Colonic mucosa (tissue), 4 donors: ENCODE results near the gene GTSE1. TPM values are rescaled to one million over a fixed set of nuclear protein-coding genes. Genes with fewer than 3 reads are reported as not detected.

Source experiments
- DNase-seq: peaks from one replicate; pipeline ENCODE4 v3.0.0-alpha.2; 2020
- H3K27ac ChIP-seq: fragments of 200-600 bp; one replicate; pipeline ENCODE4 v1.8.0; 2021
- H3K27me3 ChIP-seq: fragments of 200-600 bp; one replicate; pipeline ENCODE4 v1.8.0; 2021
- H3K36me3 ChIP-seq: fragments of 200-600 bp; one replicate; pipeline ENCODE4 v1.8.0; 2021
- H3K4me1 ChIP-seq: fragments of 200-600 bp; one replicate; pipeline ENCODE4 v1.8.0; 2021; ENCODE audit warnings: mild to moderate bottlenecking
- H3K4me3 ChIP-seq: fragments of 200-600 bp; one replicate; pipeline ENCODE4 v1.8.0; 2021
- H3K9ac ChIP-seq, 2 donors: one replicate each; pipeline ENCODE4 v1.7.0; 2013; ENCODE audit warnings: control low read depth in 2 of 2, low read depth in 2 of 2, low read length in 2 of 2
- H3K9me3 ChIP-seq: fragments of 200-600 bp; one replicate; pipeline ENCODE4 v1.8.0; 2021
- CTCF ChIP-seq: fragments of 200-600 bp; IDR thresholded peaks from one replicate; pipeline ENCODE4 v1.8.0; 2022; ENCODE audit warnings: antibody characterized with exemption, mild to moderate bottlenecking
- intact Hi-C: fragments of 100-400 bp; cut with DNase I; formaldehyde crosslinking; loops from one replicate; pipeline ENCODE4 v1.14.1; 2022
- total RNA-seq, 2 donors: library from RNA; stranded (reverse); fragmentation: NEBNext Ultra II Directional in 1 of 2; extraction: Animal tissue kit (Norgen Biotek cat#: 25700) in 1 of 2; gene quantifications; one replicate each; pipeline ENCODE4 v1.2.1, GENCODE V29; 2021
- donor health status: healthy.
- donor health status: DM: no; HTN: no; CAD: no.
- donor health status: DM: no; HTN: no; CAD: no.

The GTSE1 gene
- total RNA-seq, 2 donors from 2014 or later = 7.8 to 38.8 TPM

GRCh38 chr22:46315976-46316375 lies 19.3 kb downstream of the GTSE1 start:
- no peaks in the 10 kb centered on the region for H3K27me3 ChIP-seq
- intact Hi-C loops = loop anchor here (2.0 to 5.0 kb wide), 2 partner anchors 193 to 324 kb away; no protein-coding TSS in a partner anchor
- H3K9ac ChIP-seq = no peak overlapping the region
- H3K36me3 ChIP-seq = no peaks in the 10 kb centered on the region
- no peak overlapping the region for H3K27ac ChIP-seq
- DNase-seq = no peak
- TF ChIP-seq CTCF = no peak
- no peaks in the 10 kb centered on the region for H3K4me1 ChIP-seq
- H3K9me3 ChIP-seq = no peaks in the 10 kb centered on the region
- no peak overlapping the region for H3K4me3 ChIP-seq

DNA sequence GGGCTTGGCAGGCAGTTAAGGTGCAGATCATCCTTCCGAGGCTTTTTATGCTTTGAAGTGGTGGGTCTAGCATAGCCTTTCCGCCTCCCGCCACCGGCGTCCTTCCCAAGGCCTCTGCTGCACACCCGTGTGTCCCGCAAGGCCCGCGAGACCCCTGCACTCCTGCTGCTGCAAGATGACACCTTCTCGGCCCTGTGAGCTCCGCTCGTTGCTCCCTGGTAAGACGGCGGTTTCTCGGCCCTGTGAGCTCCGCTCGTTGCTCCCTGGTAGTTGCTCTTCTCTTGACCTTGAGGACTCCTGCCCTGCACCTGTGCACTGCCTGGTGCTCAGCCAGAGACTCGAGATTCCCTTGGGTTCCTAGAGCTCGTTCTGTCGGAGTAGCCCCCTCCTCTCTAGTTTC lies 21.0 kb downstream of the GTSE1 start:
- DNase-seq = no peak
- Histone ChIP-seq H3K36me3 (no peaks in the 10 kb centered on the region), H3K4me1 (no peaks in the 10 kb centered on the region), H3K27me3 (no peaks in the 10 kb centered on the region), H3K9me3 (no peaks in the 10 kb centered on the region), H3K4me3 (no peak overlapping the region), H3K9ac (no peak overlapping the region), H3K27ac (no peak overlapping the region)
- intact Hi-C loops = loop anchor here (5.0 kb wide), 1 partner anchor 325 kb away; no protein-coding TSS in a partner anchor
- no peak for TF ChIP-seq CTCF

DNA sequence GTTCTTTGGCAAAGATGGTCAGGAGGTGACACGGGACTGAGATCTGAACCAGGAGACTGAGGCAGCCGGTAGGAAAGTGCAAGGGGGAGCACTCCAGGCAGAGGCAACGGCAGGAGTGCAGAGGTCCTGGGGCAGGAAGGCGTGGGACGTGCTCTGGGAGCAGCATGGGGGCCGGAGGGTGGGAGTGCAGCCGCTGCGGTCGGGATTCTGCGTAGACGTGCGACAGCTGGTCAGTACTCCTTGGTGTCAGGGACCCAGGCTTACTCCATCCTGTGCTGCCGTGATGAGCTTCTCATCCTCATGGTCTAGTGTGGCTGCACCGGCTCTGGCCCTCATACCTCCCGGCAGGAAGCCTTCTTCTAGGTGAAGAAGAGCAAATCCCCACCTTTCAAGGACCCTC lies 21.9 kb downstream of the GTSE1 start:
- no peak for DNase-seq
- Histone ChIP-seq H3K9ac (no peak overlapping the region), H3K4me3 (no peak overlapping the region), H3K9me3 (no peaks in the 10 kb centered on the region), H3K36me3 (no peaks in the 10 kb centered on the region), H3K27ac (no peak overlapping the region), H3K27me3 (no peaks in the 10 kb centered on the region), H3K4me1 (no peaks in the 10 kb centered on the region)
- no peak for TF ChIP-seq CTCF
- intact Hi-C loops = loop anchor here (5.0 kb wide), 1 partner anchor 326 kb away; no protein-coding TSS in a partner anchor

DNA sequence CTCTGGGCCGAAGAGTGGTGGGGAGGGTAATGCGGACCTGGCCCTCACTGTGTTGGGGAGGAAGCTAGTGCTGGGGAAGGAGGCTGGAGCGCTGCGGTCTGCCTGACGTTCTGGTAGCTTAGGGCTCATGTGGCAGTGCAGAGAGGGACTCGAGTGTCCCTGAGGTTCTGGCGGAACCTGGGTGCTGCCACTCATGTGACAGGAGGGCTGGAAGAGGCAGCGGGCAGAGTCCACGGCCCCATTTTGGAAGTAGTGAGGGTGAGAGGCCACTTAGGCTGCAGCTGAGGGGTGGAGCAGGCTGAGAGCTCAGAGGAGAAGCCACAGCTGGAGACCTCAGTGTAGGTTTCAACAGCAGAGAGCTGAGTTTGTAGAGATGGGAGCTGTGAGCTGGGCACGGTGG lies 22.6 kb downstream of the GTSE1 start:
- no peak for DNase-seq
- Histone ChIP-seq H3K27me3 (no peaks in the 10 kb centered on the region), H3K9me3 (no peaks in the 10 kb centered on the region), H3K4me1 (no peaks in the 10 kb centered on the region), H3K9ac (no peak overlapping the region), H3K36me3 (no peaks in the 10 kb centered on the region), H3K4me3 (no peak overlapping the region), H3K27ac (no peak overlapping the region)
- TF ChIP-seq CTCF = no peak
- intact Hi-C loops = loop anchor here (5.0 kb wide), 1 partner anchor 327 kb away; no protein-coding TSS in a partner anchor

DNA sequence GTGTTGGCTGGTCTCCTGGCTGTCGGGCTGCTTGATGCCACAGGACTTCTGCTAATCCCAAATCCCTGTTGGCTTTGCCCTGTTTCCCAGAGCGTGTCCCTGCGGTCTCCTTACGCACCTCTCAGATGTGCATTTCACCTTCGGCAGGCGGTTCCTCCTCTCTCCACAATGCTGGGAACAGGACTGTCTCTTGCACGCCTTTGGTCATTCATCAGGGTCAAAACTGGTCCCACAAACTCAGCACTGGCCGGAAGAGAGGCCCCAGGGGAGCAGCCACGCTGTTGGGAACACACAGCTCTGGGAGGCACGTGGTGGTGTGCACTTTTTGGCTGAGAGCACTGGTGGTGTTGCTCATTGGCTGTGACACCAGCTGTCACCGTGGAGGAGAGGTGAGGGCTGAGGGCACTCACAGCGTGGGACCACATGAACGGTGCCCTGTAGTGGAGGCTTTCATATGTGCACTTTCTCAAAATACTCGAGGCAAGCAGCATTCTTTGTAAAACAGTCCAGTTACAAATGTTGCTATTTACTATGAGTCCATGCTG lies 23.6 kb downstream of the GTSE1 start:
- DNase-seq = no peak
- Histone ChIP-seq H3K9ac (no peak overlapping the region), H3K27ac (no peak overlapping the region), H3K36me3 (no peaks in the 10 kb centered on the region), H3K4me1 (no peaks in the 10 kb centered on the region), H3K4me3 (no peak overlapping the region), H3K27me3 (no peaks in the 10 kb centered on the region), H3K9me3 (no peaks in the 10 kb centered on the region)
- TF ChIP-seq CTCF = no peak
- intact Hi-C loops = no loop called here
